Psoas muscle (tissue), 8 donors: Measurements from ENCODE around the gene COBL. TPM values are rescaled to one million over a fixed set of nuclear protein-coding genes. Genes with fewer than 3 reads are reported as not detected.

Experiments used
- ATAC-seq, 4 donors: fragments of 200-7000 bp; cut with Tn5 transposase; one replicate each; pipeline ENCODE4 v1.9.1; 2020; ENCODE audit warnings: moderate library complexity in 3 of 4, mild to moderate bottlenecking in 2 of 4
- DNase-seq, 2 donors: peaks; one replicate each; pipeline ENCODE4 v3.0.0-alpha.2; 2020
- H3K27ac ChIP-seq: fragments of 200-600 bp; one replicate; pipeline ENCODE4 v1.8.0; 2022
- H3K27me3 ChIP-seq, 3 donors: fragments of 200-600 bp in 1 of 3; one replicate each; pipeline versions ENCODE4 v1.6.1 to v1.8.0; 2013 to 2022; ENCODE audit warnings: low read length in 2 of 3, mild to moderate bottlenecking in 2 of 3, moderate library complexity in 1 of 3; ENCODE audit not compliant: insufficient read depth in 3 of 3
- H3K36me3 ChIP-seq, 2 donors: fragments of 200-600 bp in 1 of 2; one replicate each; pipeline versions ENCODE4 v1.6.1 to v1.8.0; 2013 to 2022; ENCODE audit warnings: low read depth in 1 of 2, mild to moderate bottlenecking in 1 of 2, moderate library complexity in 1 of 2; ENCODE audit not compliant: insufficient read depth in 1 of 2
- H3K4me1 ChIP-seq: fragments of 200-600 bp; one replicate; pipeline ENCODE4 v1.8.0; 2022
- H3K4me3 ChIP-seq: fragments of 200-600 bp; one replicate; pipeline ENCODE4 v1.8.0; 2022; ENCODE audit warnings: mild to moderate bottlenecking
- H3K9me3 ChIP-seq: fragments of 200-600 bp; one replicate; pipeline ENCODE4 v1.8.0; 2022
- CTCF ChIP-seq: fragments of 200-600 bp; IDR thresholded peaks from one replicate; pipeline ENCODE4 v1.8.0; 2022; ENCODE audit warnings: antibody characterized with exemption
- WGBS, 3 donors: extraction: QIAGEN DNeasy Blood & Tissue Kit; methylation state at CpG; one replicate each; pipeline versions ENCODE4 v1.1.6 to v1.1.7; 2013; 5-methylcytosine and 5-hydroxymethylcytosine counted together
- intact Hi-C, 2 donors: fragments of 100-400 bp; cut with DNase I; formaldehyde crosslinking; loops; one replicate each; pipeline versions ENCODE4 v1.11.0 to v1.14.2; 2022
- polyA plus RNA-seq, 3 donors: library from polyadenylated mRNA; stranded (reverse); fragments of 200-250 nt; gene quantifications; one replicate each; pipeline ENCODE4 v1.2.3, GENCODE V29; 2013
- total RNA-seq, 4 donors: library from RNA; stranded (reverse); fragmentation: NEBNext Ultra II Directional in 2 of 4; extraction: Animal tissue kit (Norgen Biotek cat#: 25700) in 2 of 4; gene quantifications; one replicate each; pipeline versions ENCODE4 v1.2.1 to v1.2.4, GENCODE V29; 2021 to 2023
- donor health status: healthy with polysubstance abuse.
- donor health status: DM: no; HTN: no; CAD: no; lungs with moderate emphysema.
- donor health status: Bipolar disorder and iron deficiency.
- donor health status: healthy.
- donor health status: DM: yes; HTN: yes; CAD: no.
- donor health status: DM: no; HTN: no; CAD: no.
- donor health status: DM: no; HTN: no; CAD: no.
- donor health status: DM: yes; HTN: yes; CAD: no.

Gene COBL
- total and polyA plus RNA-seq, 7 donors: 57.5 to 139 (median 115) TPM

GRCh38 chr7:51029701-51030191 is 286.9 kb downstream of the COBL start:
- Histone ChIP-seq H3K27me3 (no peaks in the 10 kb centered on the region), H3K36me3 (no peaks in the 10 kb centered on the region), H3K4me1 (peaks cover 52% of the 10 kb centered on the region), H3K27ac (peak overlapping the region; percentile 16), H3K4me3 (no peak overlapping the region), H3K9me3 (no peaks in the 10 kb centered on the region)
- intact Hi-C loops: no loop called here
- no peak for DNase-seq
- no peak for ATAC-seq
- TF ChIP-seq CTCF: no peak
- 45 to 52% (median 47%) methylated on average over 4 of the region's 4 CpGs for WGBS, 3 donors

- WGBS, 3 donors: 71 to 80% (median 72%) methylated on average over 13 of the region's 13 CpGs
- Histone ChIP-seq H3K4me1 (peaks cover 49% of the 10 kb centered on the region), H3K36me3 (no peaks in the 10 kb centered on the region), H3K4me3 (no peak overlapping the region), H3K9me3 (no peaks in the 10 kb centered on the region), H3K27ac (peak overlapping the region; percentile 67), H3K27me3 (no peaks in the 10 kb centered on the region)
- intact Hi-C loops: no loop called here
- no peak for TF ChIP-seq CTCF
- no peak for DNase-seq
- no peak for ATAC-seq
Observed at GRCh38 chr7:51029131-51029530, 287.5 kb downstream of the COBL start.

- ATAC-seq: peak; percentile 60 to 89 (median 81)
- H3K4me3 ChIP-seq: no peak overlapping the region
- H3K36me3 ChIP-seq: no peaks in the 10 kb centered on the region
- H3K9me3 ChIP-seq: no peaks in the 10 kb centered on the region
- intact Hi-C loops: no loop called here
- peak overlapping the region; percentile 67 for H3K27ac ChIP-seq
- WGBS, 3 donors: 62 to 79% (median 64%) methylated on average over 19 of the region's 19 CpGs
- TF ChIP-seq CTCF: no peak
- H3K4me1 ChIP-seq: peaks cover 41% of the 10 kb centered on the region
- H3K27me3 ChIP-seq: no peaks in the 10 kb centered on the region
- DNase-seq: peak; percentile 55 to 71
Observed at GRCh38 chr7:51027935-51028830, 288.4 kb downstream of the COBL start.

GRCh38 chr7:51027106-51027934 is 289.3 kb downstream of the COBL start:
- no peak for ATAC-seq
- no peaks in the 10 kb centered on the region for H3K36me3 ChIP-seq

More at GRCh38 chr7:51027106-51027934, 289.3 kb downstream of the COBL start:
- H3K4me3 ChIP-seq: no peak overlapping the region
- H3K4me1 ChIP-seq: peaks cover 41% of the 10 kb centered on the region
- no peak for DNase-seq
- peak overlapping the region; percentile 67 for H3K27ac ChIP-seq
- 93 to 98% (median 96%) methylated on average over 10 of the region's 10 CpGs for WGBS, 3 donors
- no peaks in the 10 kb centered on the region for H3K27me3 ChIP-seq
- H3K9me3 ChIP-seq: no peaks in the 10 kb centered on the region
- intact Hi-C loops: no loop called here
- no peak for TF ChIP-seq CTCF
